Measurements from ENCODE around the gene MYL7. TPM values are rescaled to one million over a fixed set of nuclear protein-coding genes. Genes with fewer than 3 reads are reported as not detected.

MYL7 gene
- total and polyA plus RNA-seq, 10 donors, result 0.22 to 1.6 TPM; not detected in 8

- Histone ChIP-seq H3K36me3 (peaks cover 0 to 43% (median 12%) of the 10 kb centered on the region in 6 donors), H3K27ac (peak overlapping the region in 5 of 8 donors; percentile 79 to 88 (median 86)), H3K4me3 (peak overlapping the region in 7 of 8 donors; percentile 78 to 99 (median 90)), H3K9me3 (peaks cover 0 to 9% (median 7%) of the 10 kb centered on the region in 8 donors), H3K4me1 (peaks cover 9 to 41% (median 19%) of the 10 kb centered on the region in 6 donors), H3K27me3 (replicated peaks in 1 of 7) (no peaks in the 10 kb centered on the region)
- 46 to 61% (median 50%) methylated on average over 1 of the region's 1 CpG for WGBS, 5 donors
- intact Hi-C loops (cut with DNase I; ENCODE audit: low total_unique reads), result no loop called here
- TF ChIP-seq POLR2A (IDR thresholded peaks at IDR 0.05), result no peak
- no peak for TF ChIP-seq CTCF (IDR thresholded peaks at IDR 0.05 in 8 of 11, conservative IDR thresholded peaks at IDR 0.05 in 3 of 11)
- no peak for TF ChIP-seq POLR2AphosphoS5 (IDR thresholded peaks at IDR 0.05)
- peak; percentile 32 for DNase-seq
Observed at GRCh38 chr7:44122529-44122928, 18.6 kb downstream of the MYL7 start.

GRCh38 chr7:44121761-44122420 lies 19.2 kb downstream of the MYL7 start:
- Histone ChIP-seq H3K27ac (no peak overlapping the region), H3K9me3 (peaks cover 0 to 3% (median under 1%) of the 10 kb centered on the region in 8 donors), H3K4me3 (no peak overlapping the region), H3K36me3 (peaks cover 0 to 50% (median 13%) of the 10 kb centered on the region in 6 donors), H3K4me1 (peaks cover 9 to 41% (median 19%) of the 10 kb centered on the region in 6 donors), H3K27me3 (replicated peaks in 1 of 7) (no peaks in the 10 kb centered on the region)
- peak; percentile 63 for DNase-seq
- intact Hi-C loops (cut with DNase I; ENCODE audit: low total_unique reads), result no loop called here
- TF ChIP-seq POLR2AphosphoS5 (IDR thresholded peaks at IDR 0.05), result no peak
- no peak for TF ChIP-seq CTCF (IDR thresholded peaks at IDR 0.05 in 8 of 11, conservative IDR thresholded peaks at IDR 0.05 in 3 of 11)
- TF ChIP-seq POLR2A (IDR thresholded peaks at IDR 0.05), result no peak
- WGBS, 5 donors, result 90 to 97% (median 92%) methylated on average over 12 of the region's 12 CpGs

DNA sequence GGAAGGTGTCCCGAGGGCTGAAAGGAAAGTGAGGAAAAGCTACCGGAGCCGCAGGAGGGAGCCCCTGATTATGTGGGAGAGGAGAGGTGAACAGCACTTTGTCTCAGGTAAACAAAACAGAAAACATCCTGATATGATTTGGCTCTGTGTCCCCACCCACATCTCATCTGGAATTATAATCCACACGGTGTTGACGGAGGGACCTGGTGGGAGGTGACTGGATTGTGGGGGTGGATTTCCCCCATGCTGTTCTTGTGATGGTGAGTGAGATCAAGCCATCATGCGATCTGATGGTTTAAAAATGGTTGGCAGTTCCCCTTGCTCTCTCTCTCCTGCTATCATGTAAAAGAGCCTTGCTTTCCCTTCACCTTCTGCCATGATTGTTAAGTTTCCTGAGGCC lies 20.7 kb downstream of the MYL7 start:
- TF ChIP-seq POLR2A (IDR thresholded peaks at IDR 0.05) (no peak), CTCF (IDR thresholded peaks at IDR 0.05 in 8 of 11, conservative IDR thresholded peaks at IDR 0.05 in 3 of 11) (no peak), POLR2AphosphoS5 (IDR thresholded peaks at IDR 0.05) (no peak)
- Histone ChIP-seq H3K36me3 (peaks cover 0 to 65% (median 24%) of the 10 kb centered on the region in 6 donors), H3K4me3 (no peak overlapping the region), H3K27ac (no peak overlapping the region), H3K4me1 (peaks cover 9 to 41% (median 19%) of the 10 kb centered on the region in 6 donors), H3K27me3 (replicated peaks in 1 of 7) (no peaks in the 10 kb centered on the region), H3K9me3 (no peaks in the 10 kb centered on the region)
- WGBS, 5 donors, result 90 to 97% (median 92%) methylated on average over 6 of the region's 6 CpGs
- DNase-seq, result no peak
- intact Hi-C loops (cut with DNase I; ENCODE audit: low total_unique reads), result no loop called here

DNA sequence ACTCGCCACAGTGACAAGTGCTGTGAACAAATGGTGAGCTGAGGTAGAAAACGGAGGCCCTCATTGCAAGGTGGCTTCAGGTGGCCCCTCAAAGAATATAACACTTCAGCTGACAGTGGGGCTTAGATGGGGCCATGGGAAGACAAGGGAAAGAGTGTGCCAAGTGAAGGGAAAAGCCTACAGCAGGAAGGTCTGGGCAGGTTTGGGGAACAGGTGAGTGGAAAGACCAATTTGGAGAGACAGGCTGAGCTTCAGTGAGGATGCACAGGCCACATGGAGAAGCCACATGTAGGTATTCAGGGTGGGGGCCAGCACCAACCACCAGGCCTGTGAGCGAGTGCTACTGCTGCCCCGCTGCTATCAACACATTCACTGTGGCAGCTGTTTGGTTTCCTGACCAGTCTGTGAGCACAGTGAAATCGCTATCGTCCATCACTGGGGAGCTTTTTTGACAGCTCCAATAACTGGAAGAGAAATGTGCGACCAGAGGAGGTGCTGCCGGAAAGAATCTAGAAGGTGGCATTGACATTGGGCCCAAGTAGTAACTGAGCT lies 21.2 kb downstream of the MYL7 start:
- peaks cover 9 to 41% (median 19%) of the 10 kb centered on the region in 6 donors for H3K4me1 ChIP-seq
- H3K4me3 ChIP-seq, result no peak overlapping the region
- peak; percentile 50 for DNase-seq
- WGBS, 5 donors, result 89 to 95% (median 94%) methylated on average over 8 of the region's 8 CpGs
- no peak overlapping the region for H3K27ac ChIP-seq
- TF ChIP-seq POLR2AphosphoS5 (IDR thresholded peaks at IDR 0.05), result no peak
- no peak for TF ChIP-seq CTCF (IDR thresholded peaks at IDR 0.05 in 8 of 11, conservative IDR thresholded peaks at IDR 0.05 in 3 of 11)
- TF ChIP-seq POLR2A (IDR thresholded peaks at IDR 0.05), result no peak
- H3K36me3 ChIP-seq, result peaks cover 0 to 70% (median 29%) of the 10 kb centered on the region in 6 donors
- no peaks in the 10 kb centered on the region for H3K9me3 ChIP-seq
- intact Hi-C loops (cut with DNase I; ENCODE audit: low total_unique reads), result no loop called here
- H3K27me3 ChIP-seq (replicated peaks in 1 of 7), result no peaks in the 10 kb centered on the region

Measured in spleen (tissue), 11 donors.